Measurements from ENCODE around the gene OR10G3. TPM values are rescaled to one million over a fixed set of nuclear protein-coding genes. Genes with fewer than 3 reads are reported as not detected.

Gene OR10G3
- total RNA-seq, 2 experiments from 2014 or later = not detected

DNA sequence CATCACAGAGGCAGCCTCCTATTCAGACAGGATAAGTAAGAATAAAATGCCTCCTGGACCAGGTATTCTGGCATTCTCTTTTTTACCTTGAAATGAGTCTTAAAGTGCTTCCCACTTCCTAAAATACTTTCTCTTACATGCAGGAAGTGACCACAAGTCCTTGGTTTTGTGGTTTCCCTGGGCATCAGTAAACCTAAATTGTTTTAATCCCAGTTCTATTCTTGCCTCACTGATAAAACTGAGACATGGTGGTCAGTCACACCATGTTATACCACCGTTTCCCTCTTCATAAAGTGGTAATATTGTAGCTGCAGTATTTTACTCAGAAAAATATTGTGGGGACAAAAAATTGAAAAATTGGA, 52.6 kb downstream of the OR10G3 start:
- CTCF ChIA-PET (ENCODE audit: unreplicated experiment) = interaction anchor here (0.6 to 1.4 kb wide), 5 partner anchors 16 to 678 kb away, joined by 3 to 12 read pairs (median 7); partner anchors contain the start of gene METTL3
- Histone ChIP-seq H3K27ac (ENCODE audit: low read depth, low read length, poor library complexity, severe bottlenecking) (peak overlapping the region; percentile 81), H3K4me2 (ENCODE audit: low read length) (peak overlapping the region; percentile 80), H3K4me3 (ENCODE audit: low read depth, low read length, poor library complexity, severe bottlenecking) (peak overlapping the region; percentile 83), H2AFZ (ENCODE audit: low read length) (peak overlapping the region; percentile 62; the same call in 1 of the 2 replicates), H3K9me2 (ENCODE audit: insufficient read depth, low read length) (no peaks in the 10 kb centered on the region), H4K20me1 (ENCODE audit: insufficient read depth, low read length) (no peaks in the 10 kb centered on the region), H3K9me3 (ENCODE audit: low read length) (no peaks in the 10 kb centered on the region), H3K36me3 (ENCODE audit: insufficient read depth, low read length) (no peaks in the 10 kb centered on the region), H3K79me2 (ENCODE audit: insufficient read depth, low read depth, low read length) (no peaks in the 10 kb centered on the region), H3K4me1 (ENCODE audit: insufficient read depth, low read length, poor library complexity, severe bottlenecking) (peaks cover 45% of the 10 kb centered on the region)
- no peak for TF ChIP-seq EZH2phosphoT487 (IDR thresholded peaks at IDR 0.05; ENCODE audit: borderline replicate concordance, low read depth, low read length)
- TF ChIP-seq, protein P1, sequence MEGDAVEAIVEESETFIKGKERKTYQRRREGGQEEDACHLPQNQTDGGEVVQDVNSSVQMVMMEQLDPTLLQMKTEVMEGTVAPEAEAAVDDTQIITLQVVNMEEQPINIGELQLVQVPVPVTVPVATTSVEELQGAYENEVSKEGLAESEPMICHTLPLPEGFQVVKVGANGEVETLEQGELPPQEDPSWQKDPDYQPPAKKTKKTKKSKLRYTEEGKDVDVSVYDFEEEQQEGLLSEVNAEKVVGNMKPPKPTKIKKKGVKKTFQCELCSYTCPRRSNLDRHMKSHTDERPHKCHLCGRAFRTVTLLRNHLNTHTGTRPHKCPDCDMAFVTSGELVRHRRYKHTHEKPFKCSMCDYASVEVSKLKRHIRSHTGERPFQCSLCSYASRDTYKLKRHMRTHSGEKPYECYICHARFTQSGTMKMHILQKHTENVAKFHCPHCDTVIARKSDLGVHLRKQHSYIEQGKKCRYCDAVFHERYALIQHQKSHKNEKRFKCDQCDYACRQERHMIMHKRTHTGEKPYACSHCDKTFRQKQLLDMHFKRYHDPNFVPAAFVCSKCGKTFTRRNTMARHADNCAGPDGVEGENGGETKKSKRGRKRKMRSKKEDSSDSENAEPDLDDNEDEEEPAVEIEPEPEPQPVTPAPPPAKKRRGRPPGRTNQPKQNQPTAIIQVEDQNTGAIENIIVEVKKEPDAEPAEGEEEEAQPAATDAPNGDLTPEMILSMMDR (conservative IDR thresholded peaks at IDR 0.05; ENCODE audit: low read length) = no peak
- BruUV-seq (replicated peaks) = no TSS peak
- POLR2A ChIA-PET = interaction anchor here (0.5 to 3.3 kb wide), 13 partner anchors 9 to 457 kb away, joined by 3 to 33 read pairs (median 5); partner anchors contain the start of genes ARHGEF40 and METTL3
- intact Hi-C loops (cut with micrococcal nuclease; ENCODE audit: unreplicated experiment) = loop anchor here (1.0 kb wide), 1 partner anchor 16 kb away; the partner anchor contains the start of gene METTL3
- no peak for DNase-seq (ENCODE audit: low spot score)

DNA sequence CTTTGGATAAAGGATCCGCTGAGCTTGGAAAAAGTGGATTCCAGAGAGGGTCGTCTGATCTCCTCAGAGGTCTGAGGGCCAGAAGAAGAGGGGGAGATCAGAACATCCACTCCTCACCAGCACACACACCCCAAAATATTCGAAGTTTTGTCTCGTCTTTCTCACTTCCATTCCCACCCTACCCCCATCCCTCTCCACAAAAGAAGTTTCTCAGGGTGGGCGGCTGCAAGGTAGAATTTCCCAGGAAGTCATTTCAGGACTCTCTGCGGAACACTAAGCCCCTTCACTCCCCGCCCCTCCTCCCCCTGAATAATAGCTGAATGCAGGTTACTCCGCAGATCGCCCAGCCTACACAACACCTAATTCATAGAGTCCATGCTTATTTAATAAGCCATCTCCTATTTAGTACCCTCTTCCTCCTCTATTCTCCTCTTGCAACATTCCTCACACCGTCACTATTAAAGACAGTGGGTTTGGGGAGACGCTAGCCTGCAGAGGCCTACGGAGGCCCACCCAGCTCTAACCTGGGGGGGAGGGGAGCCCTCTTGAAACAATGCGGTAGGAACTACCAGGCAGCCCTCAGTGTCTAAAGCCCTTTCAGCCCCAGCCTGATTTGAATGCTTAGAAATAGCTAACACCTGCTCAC, 53.1 kb downstream of the OR10G3 start:
- DNase-seq (ENCODE audit: low spot score) = peak; percentile 89
- peak overlapping the region; percentile 83 for H3K4me3 ChIP-seq (ENCODE audit: low read depth, low read length, poor library complexity, severe bottlenecking)
- intact Hi-C loops (cut with micrococcal nuclease; ENCODE audit: unreplicated experiment) = loop anchor here (1.0 kb wide), 1 partner anchor 15 kb away; the partner anchor contains the start of gene METTL3
- peak overlapping the region; percentile 81 for H3K27ac ChIP-seq (ENCODE audit: low read depth, low read length, poor library complexity, severe bottlenecking)
- TF ChIP-seq EZH2phosphoT487 (IDR thresholded peaks at IDR 0.05; ENCODE audit: borderline replicate concordance, low read depth, low read length) = no peak
- TF ChIP-seq, protein P1 (conservative IDR thresholded peaks at IDR 0.05; ENCODE audit: low read length) = no peak
- H3K4me1 ChIP-seq (ENCODE audit: insufficient read depth, low read length, poor library complexity, severe bottlenecking) = peaks cover 45% of the 10 kb centered on the region
- no peaks in the 10 kb centered on the region for H4K20me1 ChIP-seq (ENCODE audit: insufficient read depth, low read length)
- BruUV-seq (replicated peaks) = no TSS peak
- no peaks in the 10 kb centered on the region for H3K79me2 ChIP-seq (ENCODE audit: insufficient read depth, low read depth, low read length)
- H3K4me2 ChIP-seq (ENCODE audit: low read length) = peak overlapping the region; percentile 80
- CTCF ChIA-PET (ENCODE audit: unreplicated experiment) = interaction anchor here (0.6 to 1.4 kb wide), 7 partner anchors 12 to 229 kb away, joined by 3 to 15 read pairs (median 7); partner anchors contain the start of gene METTL3
- peak overlapping the region; percentile 62 for H2AFZ ChIP-seq (ENCODE audit: low read length)
- no peaks in the 10 kb centered on the region for H3K9me2 ChIP-seq (ENCODE audit: insufficient read depth, low read length)
- H3K9me3 ChIP-seq (ENCODE audit: low read length) = no peaks in the 10 kb centered on the region
- H3K36me3 ChIP-seq (ENCODE audit: insufficient read depth, low read length) = no peaks in the 10 kb centered on the region
- POLR2A ChIA-PET = interaction anchor here (0.6 to 3.3 kb wide), 19 partner anchors 7 to 755 kb away, joined by 3 to 33 read pairs (median 6); partner anchors contain the start of genes ARHGEF40, CHD8 and METTL3
